ENCODE results near the gene PCDH1.
A peak's percentile ranks its signal among the peaks of the same experiment; 100 is the strongest.

The PCDH1 gene

DNA sequence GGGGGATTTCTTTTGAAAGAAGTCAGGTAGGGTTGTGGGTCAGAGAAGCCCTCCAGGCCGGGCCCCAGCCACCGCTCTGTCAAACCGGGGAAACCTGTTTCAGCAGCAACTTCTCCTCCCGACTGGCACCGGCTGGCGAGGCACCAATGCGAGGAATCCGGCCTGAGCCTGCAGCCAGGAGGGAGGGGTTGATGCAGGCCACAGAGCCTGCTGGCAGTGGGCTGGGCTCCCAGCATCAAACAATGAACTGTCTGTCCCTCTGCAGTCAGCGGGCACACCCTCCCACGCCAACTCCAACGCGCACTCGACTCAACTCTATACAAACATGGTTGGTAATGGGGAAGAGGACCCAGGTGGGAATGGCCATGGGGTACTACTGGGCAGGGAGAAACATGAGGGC lies 12.1 kb downstream of the PCDH1 start:
- H2AFZ ChIP-seq = no peak overlapping the region
- peaks cover 9% of the 10 kb centered on the region for H3K4me1 ChIP-seq
- no peak overlapping the region for H3K4me2 ChIP-seq (ENCODE audit: low read length)
- H3K9me3 ChIP-seq (ENCODE audit: control insufficient read depth, low read length) = no peaks in the 10 kb centered on the region
- no peaks in the 10 kb centered on the region for H3K36me3 ChIP-seq (ENCODE audit: control insufficient read depth, insufficient read depth, low read length)
- no peaks in the 10 kb centered on the region for H3K27me3 ChIP-seq (ENCODE audit: control insufficient read depth, insufficient read depth, low read length)
- no peak overlapping the region for H3K4me3 ChIP-seq (ENCODE audit: low read depth, low read length)
- peak overlapping the region; percentile 57 for H3K27ac ChIP-seq
- peaks cover 17% of the 10 kb centered on the region for H3K79me2 ChIP-seq
- no peak overlapping the region for H3K9ac ChIP-seq
- TF ChIP-seq, protein P1, sequence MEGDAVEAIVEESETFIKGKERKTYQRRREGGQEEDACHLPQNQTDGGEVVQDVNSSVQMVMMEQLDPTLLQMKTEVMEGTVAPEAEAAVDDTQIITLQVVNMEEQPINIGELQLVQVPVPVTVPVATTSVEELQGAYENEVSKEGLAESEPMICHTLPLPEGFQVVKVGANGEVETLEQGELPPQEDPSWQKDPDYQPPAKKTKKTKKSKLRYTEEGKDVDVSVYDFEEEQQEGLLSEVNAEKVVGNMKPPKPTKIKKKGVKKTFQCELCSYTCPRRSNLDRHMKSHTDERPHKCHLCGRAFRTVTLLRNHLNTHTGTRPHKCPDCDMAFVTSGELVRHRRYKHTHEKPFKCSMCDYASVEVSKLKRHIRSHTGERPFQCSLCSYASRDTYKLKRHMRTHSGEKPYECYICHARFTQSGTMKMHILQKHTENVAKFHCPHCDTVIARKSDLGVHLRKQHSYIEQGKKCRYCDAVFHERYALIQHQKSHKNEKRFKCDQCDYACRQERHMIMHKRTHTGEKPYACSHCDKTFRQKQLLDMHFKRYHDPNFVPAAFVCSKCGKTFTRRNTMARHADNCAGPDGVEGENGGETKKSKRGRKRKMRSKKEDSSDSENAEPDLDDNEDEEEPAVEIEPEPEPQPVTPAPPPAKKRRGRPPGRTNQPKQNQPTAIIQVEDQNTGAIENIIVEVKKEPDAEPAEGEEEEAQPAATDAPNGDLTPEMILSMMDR (IDR thresholded peaks at IDR 0.05) = no peak

DNA sequence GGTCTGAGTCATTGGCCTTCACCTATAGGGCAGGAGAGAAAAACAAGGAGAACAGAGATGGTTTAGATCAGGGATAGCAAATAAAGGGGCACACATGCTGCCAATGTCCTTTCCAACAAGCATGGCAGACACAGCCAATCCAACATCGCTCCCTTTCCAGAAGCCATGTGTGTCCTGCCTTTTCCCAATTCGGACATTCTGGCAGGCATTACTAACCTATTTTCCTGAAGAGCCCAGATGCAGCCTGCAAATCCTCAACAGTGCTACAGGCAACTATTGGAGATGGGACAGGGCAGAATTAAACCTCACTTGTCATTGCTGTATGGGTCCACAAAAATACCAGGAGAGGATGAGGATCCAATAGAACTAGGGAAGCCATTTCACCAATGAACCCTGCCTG lies 12.8 kb downstream of the PCDH1 start:
- no peak overlapping the region for H3K9ac ChIP-seq
- H3K79me2 ChIP-seq = peaks cover 17% of the 10 kb centered on the region
- H3K27me3 ChIP-seq (ENCODE audit: control insufficient read depth, insufficient read depth, low read length) = no peaks in the 10 kb centered on the region
- H2AFZ ChIP-seq = no peak overlapping the region
- no peak overlapping the region for H3K4me2 ChIP-seq (ENCODE audit: low read length)
- H3K27ac ChIP-seq = peak overlapping the region; percentile 57
- H3K9me3 ChIP-seq (ENCODE audit: control insufficient read depth, low read length) = no peaks in the 10 kb centered on the region
- no peaks in the 10 kb centered on the region for H3K36me3 ChIP-seq (ENCODE audit: control insufficient read depth, insufficient read depth, low read length)
- H3K4me3 ChIP-seq (ENCODE audit: low read depth, low read length) = no peak overlapping the region
- TF ChIP-seq, protein P1 (IDR thresholded peaks at IDR 0.05) = no peak
- H3K4me1 ChIP-seq = peaks cover 9% of the 10 kb centered on the region

DNA sequence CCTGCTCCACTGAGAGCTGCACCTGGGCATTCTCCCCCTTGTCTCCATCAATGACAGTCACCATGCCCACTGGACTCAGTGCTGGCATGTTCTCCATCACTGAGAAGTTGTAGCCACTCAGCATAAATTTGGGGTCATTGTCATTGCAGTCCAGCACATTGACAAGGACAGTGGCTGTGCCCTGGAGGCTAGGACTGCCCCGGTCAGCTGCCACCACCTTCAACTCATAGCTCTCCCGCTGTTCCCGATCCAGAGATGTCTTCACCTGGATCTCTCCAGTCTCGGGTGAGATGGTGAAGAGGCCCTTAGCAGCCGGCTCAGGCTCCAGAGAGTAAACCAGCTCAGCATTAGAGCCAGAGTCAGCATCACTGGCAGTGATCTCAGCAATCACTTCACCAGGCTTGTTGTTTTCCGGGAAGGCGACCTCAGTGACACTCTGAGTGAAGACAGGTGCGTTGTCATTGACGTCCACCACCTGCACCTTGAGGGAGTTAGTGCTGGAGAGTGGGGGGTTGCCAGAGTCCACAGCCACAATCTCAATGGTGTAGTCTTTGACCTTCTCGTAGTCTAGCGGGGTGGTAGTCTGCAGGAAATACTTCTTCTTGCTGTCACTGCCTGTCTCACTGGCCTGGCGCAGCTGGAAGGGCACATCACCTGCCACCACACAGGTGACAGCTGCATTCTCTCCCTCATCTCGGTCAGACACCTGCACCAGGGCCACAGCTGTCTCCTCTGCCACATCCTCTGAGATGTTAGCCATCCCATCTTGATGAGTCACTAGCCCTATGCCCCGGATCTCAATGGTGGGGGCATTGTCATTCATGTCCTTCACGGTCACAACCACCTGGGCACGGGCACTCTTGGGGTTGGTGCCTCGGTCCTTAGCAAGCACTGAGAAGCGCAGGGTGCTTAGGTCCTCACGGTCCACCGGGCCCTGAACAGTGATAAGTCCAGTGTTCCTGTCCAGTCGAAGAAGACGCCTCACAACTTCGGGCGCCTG lies 13.5 kb downstream of the PCDH1 start:
- no peak overlapping the region for H2AFZ ChIP-seq
- H3K9ac ChIP-seq = no peak overlapping the region
- H3K4me3 ChIP-seq (ENCODE audit: low read depth, low read length) = no peak overlapping the region
- H3K27me3 ChIP-seq (ENCODE audit: control insufficient read depth, insufficient read depth, low read length) = no peaks in the 10 kb centered on the region
- H3K4me1 ChIP-seq = peaks cover 2% of the 10 kb centered on the region
- H3K9me3 ChIP-seq (ENCODE audit: control insufficient read depth, low read length) = no peaks in the 10 kb centered on the region
- TF ChIP-seq, protein P1 (IDR thresholded peaks at IDR 0.05) = no peak
- H3K4me2 ChIP-seq (ENCODE audit: low read length) = no peak overlapping the region
- H3K36me3 ChIP-seq (ENCODE audit: control insufficient read depth, insufficient read depth, low read length) = no peaks in the 10 kb centered on the region
- no peak overlapping the region for H3K27ac ChIP-seq
- H3K79me2 ChIP-seq = peaks cover 17% of the 10 kb centered on the region

DNA sequence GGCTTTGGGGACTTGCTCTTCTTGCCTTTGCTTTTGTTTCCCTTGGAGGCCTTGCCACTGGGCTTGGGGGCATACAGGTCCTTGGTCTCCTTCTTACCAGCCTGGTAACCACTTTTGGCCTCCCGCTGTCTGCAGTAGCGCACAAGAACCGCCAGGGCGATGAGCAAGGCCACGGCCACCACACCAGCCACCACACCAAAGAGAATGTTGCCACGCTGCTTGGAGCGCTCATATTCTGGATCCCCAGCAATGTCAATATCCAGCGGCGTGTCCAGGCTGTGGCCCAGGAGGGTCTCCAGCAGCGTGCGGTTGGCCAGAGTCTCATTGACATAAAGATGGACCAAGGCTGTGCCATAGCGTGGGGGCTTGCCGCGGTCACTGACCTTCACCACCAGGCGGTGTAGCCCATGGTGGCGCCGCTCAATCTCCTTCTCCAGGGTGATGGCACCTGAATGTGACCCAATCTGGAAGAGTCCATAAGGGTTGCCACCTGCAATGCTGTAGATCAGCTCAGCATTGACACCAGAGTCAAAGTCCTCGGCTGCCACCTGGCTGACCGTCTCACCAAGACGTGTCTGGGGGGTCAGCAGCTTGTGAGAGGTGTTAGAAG lies 14.5 kb downstream of the PCDH1 start:
- H3K36me3 ChIP-seq (ENCODE audit: control insufficient read depth, insufficient read depth, low read length) = no peaks in the 10 kb centered on the region
- H2AFZ ChIP-seq = no peak overlapping the region
- peaks cover 17% of the 10 kb centered on the region for H3K79me2 ChIP-seq
- TF ChIP-seq, protein P1 (IDR thresholded peaks at IDR 0.05) = no peak
- H3K27me3 ChIP-seq (ENCODE audit: control insufficient read depth, insufficient read depth, low read length) = no peaks in the 10 kb centered on the region
- H3K9me3 ChIP-seq (ENCODE audit: control insufficient read depth, low read length) = no peaks in the 10 kb centered on the region
- H3K4me1 ChIP-seq = no peaks in the 10 kb centered on the region
- no peak overlapping the region for H3K9ac ChIP-seq
- no peak overlapping the region for H3K4me3 ChIP-seq (ENCODE audit: low read depth, low read length)
- H3K4me2 ChIP-seq (ENCODE audit: low read length) = no peak overlapping the region
- H3K27ac ChIP-seq = no peak overlapping the region
